NCI-H345 (cell line): ENCODE results near the gene VPS33A.
"Not testable (repeated sequence)": the region's sequence is repeated elsewhere in the genome, so short reads cannot be mapped to it uniquely, and the experiment has no call there.

Experiments
- DNase-seq: peaks from one replicate; lab custom pipeline; 2025; lab: John Stamatoyannopoulos, UW

Gene VPS33A

GRCh38 chr12:122266230-122266901 is at the start of gene VPS33A:
Gene VPS33A, minus strand, starts transcription at chr12:122266494. Its CDS starts 86 bp downstream, at chr12:122266408.
- peak; percentile 98 for DNase-seq

GRCh38 chr12:122312926-122313325 is 46.6 kb upstream of the VPS33A start:
- DNase-seq = no peak

GRCh38 chr12:122311696-122312095 is 45.4 kb upstream of the VPS33A start:
- DNase-seq = no peak

GRCh38 chr12:122310626-122311333 is 44.5 kb upstream of the VPS33A start:
- no peak for DNase-seq

- DNase-seq = no peak
Measured at GRCh38 chr12:122309564-122310121, 43.3 kb upstream of the VPS33A start.

GRCh38 chr12:122308811-122309210 is 42.5 kb upstream of the VPS33A start:
- DNase-seq = no peak

DNA sequence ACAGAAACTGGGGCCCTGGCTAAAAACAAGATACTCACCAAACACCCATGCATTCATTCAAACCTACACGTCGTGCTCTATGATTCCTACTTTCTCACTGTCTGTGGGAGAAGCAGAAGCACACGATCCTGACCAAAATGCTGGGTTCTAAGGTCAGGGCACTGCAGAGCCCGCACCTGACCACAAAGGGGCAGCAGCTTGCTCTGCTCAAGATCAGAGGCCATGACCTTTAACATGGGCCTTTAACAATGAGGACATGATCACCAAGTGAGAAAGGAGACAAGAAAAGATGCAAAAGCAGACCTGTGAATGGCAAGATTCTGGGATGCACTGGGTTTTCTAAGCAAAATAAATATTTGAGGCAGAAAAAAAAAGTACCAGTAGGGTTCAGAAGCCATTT is 40.1 kb upstream of the VPS33A start:
- no peak for DNase-seq

- DNase-seq = no peak
Measured at GRCh38 chr12:122304924-122305323, 38.6 kb upstream of the VPS33A start.

GRCh38 chr12:122303068-122303467 is 36.8 kb upstream of the VPS33A start:
- DNase-seq = no peak

DNA sequence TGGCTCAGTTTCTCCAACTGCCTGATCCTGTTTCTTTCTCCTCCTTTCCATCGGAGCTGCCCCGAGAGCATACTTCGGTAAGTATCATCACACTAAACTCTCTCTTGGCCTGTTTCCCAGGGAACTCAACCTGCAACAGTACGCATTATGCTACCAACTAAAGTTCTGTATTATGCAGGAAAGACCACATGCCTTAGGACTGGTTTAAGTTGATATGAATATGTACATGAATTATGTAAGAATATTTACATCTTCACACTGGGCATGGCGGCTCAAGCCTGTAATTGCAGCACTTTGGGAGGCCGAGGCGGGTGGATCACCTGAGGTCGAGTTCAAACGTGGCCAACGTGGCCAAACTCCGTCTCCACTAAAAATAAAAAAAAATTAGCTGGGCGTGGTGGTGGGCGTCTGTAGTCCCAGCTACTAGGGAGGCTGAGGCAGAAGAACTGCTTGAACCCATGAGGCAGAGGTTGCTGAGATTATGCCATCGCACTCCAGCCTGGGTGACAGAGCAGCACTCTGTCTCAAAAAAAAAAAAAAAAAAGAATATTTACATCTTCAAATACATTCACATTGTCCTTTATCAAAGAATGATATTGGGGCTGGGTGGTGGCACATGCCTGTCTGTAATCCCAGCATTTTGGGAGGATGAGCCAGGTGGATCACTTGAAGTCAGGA is 31.9 kb upstream of the VPS33A start:
- DNase-seq = no peak

DNA sequence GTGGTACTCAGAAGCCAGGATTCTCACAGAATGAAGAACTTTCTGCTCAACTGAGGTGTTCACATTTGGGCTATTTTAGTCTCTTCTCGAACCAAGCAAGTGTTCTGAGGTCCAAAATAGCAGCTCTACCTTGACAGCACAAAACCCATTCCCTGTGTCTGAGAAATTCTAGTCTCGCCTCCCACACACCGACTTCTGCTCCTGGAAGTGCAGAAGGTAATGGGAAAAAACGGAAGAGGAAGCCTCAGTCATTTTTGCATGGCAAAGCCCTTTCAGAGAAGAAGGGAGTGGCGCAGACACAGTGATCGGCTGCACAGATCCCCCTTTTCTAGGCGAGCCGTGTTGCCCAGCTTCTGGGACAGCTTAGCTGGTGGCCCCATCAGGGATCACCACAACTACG is 31.2 kb upstream of the VPS33A start:
- DNase-seq = no peak

DNA sequence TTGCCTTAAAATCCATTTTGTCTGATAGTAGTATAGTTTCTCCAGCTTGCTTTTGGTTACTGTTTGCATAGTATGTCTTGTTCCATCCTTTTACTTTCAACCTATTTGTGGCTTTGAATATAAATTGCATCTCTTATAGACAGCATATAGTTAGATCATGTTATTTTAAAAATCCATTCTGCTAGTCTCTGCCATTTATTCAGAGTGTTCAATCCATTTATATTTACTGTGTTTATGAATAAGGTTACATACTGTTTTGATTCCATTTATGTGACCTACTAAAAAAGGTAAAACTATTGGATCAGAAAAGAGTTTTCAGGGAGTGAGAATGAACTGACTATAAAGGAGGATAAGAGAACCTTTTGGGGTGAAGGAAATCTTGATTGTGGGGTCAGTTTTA is 29.6 kb upstream of the VPS33A start:
- DNase-seq = no peak

DNA sequence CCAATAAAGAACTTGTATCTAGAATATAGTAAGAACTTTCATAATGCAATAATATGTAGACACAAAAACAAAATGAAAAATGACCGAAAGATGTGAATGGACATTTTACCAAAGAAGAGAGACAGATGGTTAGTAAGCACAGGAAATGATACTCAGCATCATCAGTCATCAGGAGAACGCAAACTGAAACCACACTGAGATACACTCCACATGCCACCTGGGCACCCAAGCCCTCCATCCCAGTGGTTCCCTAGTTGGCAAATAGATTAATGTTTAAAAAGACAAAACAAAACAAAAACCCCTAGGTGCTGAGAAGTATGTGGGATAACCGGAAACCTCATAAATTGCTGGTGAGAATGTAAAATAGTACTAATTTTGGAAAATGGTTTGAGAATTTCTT is 26.8 kb upstream of the VPS33A start:
- DNase-seq = no peak

GRCh38 chr12:122291431-122291830 is 25.1 kb upstream of the VPS33A start:
- DNase-seq = no peak

DNA sequence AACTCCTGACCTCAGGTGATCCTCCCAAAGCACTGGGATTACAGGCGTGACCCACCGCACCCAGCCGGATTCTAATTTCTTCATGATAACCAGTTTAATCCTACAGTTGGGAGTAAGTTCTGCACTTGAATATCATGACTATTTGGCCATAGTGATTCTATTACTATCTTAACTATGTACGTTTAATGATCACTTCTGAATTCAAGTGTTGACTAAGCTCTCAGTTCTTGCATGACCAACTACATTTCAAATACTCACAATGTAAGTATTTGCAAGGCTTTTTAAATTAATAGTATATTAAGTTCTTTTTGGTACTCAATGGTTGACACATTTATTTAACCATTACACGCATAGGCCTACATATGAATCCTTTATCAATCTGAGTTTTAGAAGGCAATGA is 17.4 kb upstream of the VPS33A start:
- no peak for DNase-seq

DNA sequence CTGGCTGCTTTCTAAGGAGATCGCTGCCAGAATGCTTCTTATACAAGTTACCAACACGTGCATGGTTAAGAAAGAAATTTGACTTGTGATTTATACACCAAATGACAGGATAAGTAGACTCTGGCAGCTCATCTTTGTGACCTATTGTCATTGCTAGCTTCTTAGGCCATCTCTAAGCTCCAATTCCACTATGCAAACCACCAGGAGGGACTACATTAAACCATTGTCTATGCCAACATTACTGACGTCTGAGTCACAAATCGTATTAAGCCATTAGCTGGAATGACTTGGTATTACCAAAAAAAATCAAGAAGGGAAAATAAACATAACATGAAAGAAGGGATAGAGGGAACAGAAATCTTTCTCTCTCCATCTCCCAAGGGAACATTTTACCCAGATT is 15.8 kb upstream of the VPS33A start:
- no peak for DNase-seq

- DNase-seq = no peak
Measured at GRCh38 chr12:122276242-122276641, 9.9 kb upstream of the VPS33A start.

DNA sequence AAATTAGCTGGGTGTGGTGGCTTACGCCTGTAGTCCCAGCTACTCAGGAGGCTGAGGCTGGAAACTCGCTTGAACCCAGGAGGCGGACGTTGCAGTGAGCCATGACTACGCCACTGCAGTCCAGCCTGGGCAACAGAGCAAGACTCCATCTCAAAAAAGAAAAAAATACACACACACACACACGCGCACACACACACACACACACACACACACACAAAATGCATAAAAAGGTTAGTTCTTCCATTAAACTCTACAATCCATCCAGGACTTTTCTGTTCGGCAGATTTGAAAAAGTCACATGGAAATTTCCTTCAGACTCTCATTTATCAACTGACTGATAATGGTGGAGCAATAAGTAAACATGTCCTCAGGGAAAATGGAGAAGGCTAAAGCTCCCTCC is 9.2 kb upstream of the VPS33A start:
- DNase-seq = no peak

- DNase-seq = peak; percentile 46
Measured at GRCh38 chr12:122265886-122266229, 436 bp downstream of the VPS33A start.

DNA sequence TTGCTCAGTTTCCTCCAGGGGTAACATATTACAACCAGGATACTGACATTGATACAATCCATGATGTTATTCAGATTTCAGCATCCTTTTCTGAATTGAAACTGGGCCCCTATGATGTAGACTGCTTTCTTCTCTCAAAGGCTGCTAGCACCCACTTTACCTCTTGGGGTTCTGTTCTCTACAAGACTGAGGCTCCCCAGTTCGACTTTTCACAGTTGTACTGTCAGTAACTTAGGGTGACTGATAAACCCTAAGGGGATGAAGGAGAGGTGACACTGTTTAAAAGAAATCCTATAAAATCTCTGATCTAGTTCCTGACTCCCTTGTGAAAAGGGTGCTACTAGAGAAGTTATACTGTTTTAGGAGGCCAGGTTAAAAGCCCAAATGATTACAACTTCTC is 818 bp downstream of the VPS33A start:
- no peak for DNase-seq

GRCh38 chr12:122260735-122261134 is 5.6 kb downstream of the VPS33A start:
- not testable (repeated sequence) for DNase-seq

DNA sequence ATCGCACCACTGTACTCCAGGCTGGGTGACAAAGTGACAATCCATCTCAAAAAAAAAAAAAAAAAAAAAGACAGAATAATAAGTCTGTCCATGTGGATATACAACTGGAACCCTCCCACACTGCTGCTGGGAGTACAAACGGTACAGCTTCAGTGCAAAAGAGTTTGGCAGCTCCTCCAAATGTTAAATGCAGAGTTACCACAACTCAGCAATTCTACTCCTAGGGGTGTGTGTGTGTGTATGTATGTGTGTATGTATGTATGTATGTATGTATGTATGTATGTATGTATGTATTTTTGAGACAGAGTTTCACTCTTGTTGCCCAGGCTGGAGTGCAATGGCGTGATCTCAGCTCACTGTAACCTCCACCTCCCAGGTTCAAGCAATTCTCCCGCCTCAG is 7.4 kb downstream of the VPS33A start:
- DNase-seq = not testable (repeated sequence)

- not testable (repeated sequence) for DNase-seq
Measured at GRCh38 chr12:122258462-122258861, 7.8 kb downstream of the VPS33A start.
